GM04504 (cell line): ENCODE results near the gene DUSP16.
"Not testable (repeated sequence)": the region's sequence is repeated elsewhere in the genome, so short reads cannot be mapped to it uniquely, and the experiment has no call there.

Source experiments
- DNase-seq: peaks from one replicate; pipeline ENCODE4 v3.0.0-alpha.2; 2012; ENCODE audit warnings: low read depth

Gene DUSP16

GRCh38 chr12:12562585-12563261, at the start of gene DUSP16:
Gene DUSP16 (minus strand): TSS chr12:12562863. CDS start chr12:12521098, 41,765 bp downstream.
- DNase-seq, result peak; percentile 91

GRCh38 chr12:12612358-12612757, 49.7 kb upstream of the DUSP16 start:
- DNase-seq, result peak; percentile 24

- peak; percentile 92 for DNase-seq
Measured at GRCh38 chr12:12611512-12612306, 49.0 kb upstream of the DUSP16 start, which contains the start of gene CREBL2. Gene CREBL2 (plus strand): TSS chr12:12611876. CDS start chr12:12612173, 297 bp downstream.

- no peak for DNase-seq
Measured at GRCh38 chr12:12610711-12611110, 48.0 kb upstream of the DUSP16 start.

- no peak for DNase-seq
Measured at GRCh38 chr12:12609692-12610091, 47.0 kb upstream of the DUSP16 start.

- no peak for DNase-seq
Measured at GRCh38 chr12:12608557-12608957, 45.9 kb upstream of the DUSP16 start.

GRCh38 chr12:12606781-12607589, 44.3 kb upstream of the DUSP16 start:
- DNase-seq, result no peak

GRCh38 chr12:12604740-12605139, 42.1 kb upstream of the DUSP16 start:
- no peak for DNase-seq

- DNase-seq, result no peak
Measured at GRCh38 chr12:12600659-12601058, 38.0 kb upstream of the DUSP16 start.

- no peak for DNase-seq
Measured at GRCh38 chr12:12599750-12600643, 37.3 kb upstream of the DUSP16 start.

- DNase-seq, result no peak
Measured at GRCh38 chr12:12598864-12599263, 36.2 kb upstream of the DUSP16 start.

GRCh38 chr12:12596598-12596997, 33.9 kb upstream of the DUSP16 start:
- DNase-seq, result not testable (repeated sequence)

- not testable (repeated sequence) for DNase-seq
Measured at GRCh38 chr12:12595929-12596328, 33.3 kb upstream of the DUSP16 start.

- peak; percentile 11 for DNase-seq
Measured at GRCh38 chr12:12592930-12593329, 30.3 kb upstream of the DUSP16 start.

GRCh38 chr12:12590961-12591360, 28.3 kb upstream of the DUSP16 start:
- DNase-seq, result no peak

GRCh38 chr12:12588436-12588835, 25.8 kb upstream of the DUSP16 start:
- not testable (repeated sequence) for DNase-seq

GRCh38 chr12:12587878-12588277, 25.2 kb upstream of the DUSP16 start:
- DNase-seq, result no peak

- DNase-seq, result no peak
Measured at GRCh38 chr12:12586879-12587675, 24.4 kb upstream of the DUSP16 start.

GRCh38 chr12:12585115-12585863, 22.6 kb upstream of the DUSP16 start:
- no peak for DNase-seq
